Suppressor macrophage treated with lipopolysaccharide for 4 hours (primary cell): ENCODE measurements around the gene MERTK.
A peak's percentile ranks its signal among the peaks of the same experiment; 100 is the strongest.
"Not testable (repeated sequence)": the region's sequence is repeated elsewhere in the genome, so short reads cannot be mapped to it uniquely, and the experiment has no call there.

Experiments
- DNase-seq: peaks from one replicate; pipeline ENCODE4 v3.0.0-alpha.2; 2020

Gene MERTK

DNA sequence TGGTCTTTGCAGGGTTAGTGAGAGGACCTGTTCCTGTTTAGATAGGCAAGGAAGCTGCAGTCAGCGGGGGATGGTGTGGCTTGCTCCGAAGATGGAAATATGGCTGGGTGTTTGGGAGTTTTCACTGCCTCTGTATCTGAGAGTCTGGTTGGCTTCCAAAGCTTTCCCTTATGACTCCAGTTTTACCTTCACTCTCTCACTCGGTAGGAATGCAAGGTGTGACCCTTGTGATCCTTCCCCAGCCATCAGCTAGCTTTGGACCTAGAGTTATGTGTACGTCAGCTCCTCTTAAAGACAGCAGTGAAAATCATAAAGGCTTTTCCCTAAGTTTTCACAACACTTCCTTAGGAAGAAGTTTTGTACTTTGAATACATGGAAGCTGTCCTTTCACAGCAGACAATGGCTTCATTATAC lies 121.2 kb downstream of the MERTK start:
- no peak for DNase-seq

DNA sequence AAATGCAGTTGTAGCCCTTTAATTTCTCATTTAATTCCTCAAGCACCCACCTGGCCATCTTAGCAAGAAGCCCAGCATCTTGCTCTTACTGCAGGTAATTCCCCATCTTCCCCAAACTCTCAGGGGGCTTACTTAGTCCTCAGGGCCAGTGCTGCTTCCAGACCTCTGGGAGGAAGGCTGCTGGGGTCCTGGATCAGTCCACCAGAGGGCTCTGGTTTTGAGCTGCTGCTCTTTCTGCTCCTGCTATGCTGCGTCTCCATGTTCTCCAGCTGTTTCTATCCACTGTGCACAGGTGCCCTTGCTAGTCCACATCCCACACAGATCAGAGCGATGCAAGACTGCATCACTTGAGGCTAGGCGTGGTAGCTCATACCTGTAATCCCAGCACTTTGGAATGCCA lies 122.2 kb downstream of the MERTK start:
- no peak for DNase-seq

GRCh38 chr2:112021290-112021689 lies 122.9 kb downstream of the MERTK start:
- DNase-seq: no peak

DNA sequence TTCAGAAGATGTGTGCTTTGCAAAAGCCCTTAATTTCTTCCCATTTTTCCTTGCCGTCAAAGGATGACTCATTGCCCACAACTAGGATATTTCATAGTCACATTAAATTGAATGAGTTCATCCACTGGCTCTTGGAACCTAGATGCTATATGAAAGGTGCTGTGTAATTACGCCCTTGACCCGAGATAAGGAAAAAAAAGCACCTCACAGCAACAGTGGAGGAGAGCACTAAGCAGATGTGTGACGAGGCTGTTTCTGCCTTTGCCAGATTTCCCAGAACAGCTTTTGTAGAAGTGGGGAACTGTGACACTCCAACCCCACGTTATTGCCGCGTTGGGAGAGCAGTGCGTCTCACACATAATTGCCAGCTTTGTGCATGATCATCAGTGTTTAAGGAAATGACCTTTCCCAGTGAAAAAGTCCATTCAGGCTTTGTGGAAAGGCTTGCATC lies 123.4 kb downstream of the MERTK start:
- DNase-seq: peak; percentile 58

- no peak for DNase-seq
These were observed 125.3 kb downstream of the MERTK start for GRCh38 chr2:112023707-112024106.

DNA sequence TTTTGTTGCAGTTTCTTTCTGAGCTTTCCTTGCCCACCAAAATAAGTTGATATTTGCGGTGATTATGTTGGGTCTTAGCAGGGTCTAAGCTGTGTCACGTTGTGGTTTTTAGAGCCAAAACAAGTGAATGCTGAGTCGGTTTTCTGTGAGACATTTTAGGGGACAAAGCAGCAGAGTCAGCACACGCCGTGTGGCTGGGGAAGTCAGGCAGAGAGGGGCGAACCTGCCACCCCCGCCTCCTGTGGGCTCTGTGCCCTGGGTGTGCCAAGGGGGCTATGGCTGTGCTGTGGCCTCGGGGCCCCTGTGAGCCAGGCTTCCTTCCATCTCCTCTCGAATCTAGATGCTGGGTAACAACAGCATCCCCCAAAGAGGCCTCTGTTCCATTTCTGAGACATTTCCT lies 125.8 kb downstream of the MERTK start:
- DNase-seq: peak; percentile 46

DNA sequence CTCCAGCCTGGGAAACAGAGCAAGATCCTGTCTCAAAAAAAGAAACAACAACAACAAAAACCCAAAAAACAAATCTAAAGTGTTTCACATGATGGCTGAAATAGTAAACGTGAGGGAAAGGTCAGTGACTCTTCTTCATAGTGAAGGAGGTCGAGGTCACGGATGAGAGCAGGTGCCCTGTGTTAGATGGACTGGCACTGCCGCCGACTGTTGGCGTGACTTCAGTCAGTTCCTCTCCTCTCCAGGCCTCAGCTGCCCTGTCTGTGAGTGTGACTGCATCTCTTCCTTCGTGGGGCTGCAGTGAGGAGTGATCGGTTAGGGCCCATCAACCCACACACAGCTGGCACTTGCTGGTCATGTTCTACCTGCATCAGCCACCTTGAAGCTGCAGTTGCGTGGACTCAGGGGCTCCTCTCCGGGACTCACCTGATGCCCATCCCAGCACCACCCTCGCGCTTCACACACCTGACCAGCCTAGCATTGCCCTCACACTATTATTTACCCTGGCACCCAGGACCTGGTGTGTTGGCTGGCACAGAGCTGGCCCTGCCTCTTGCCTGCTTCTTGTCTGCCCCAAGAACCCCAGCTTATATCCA lies 126.6 kb downstream of the MERTK start:
- no peak for DNase-seq

DNA sequence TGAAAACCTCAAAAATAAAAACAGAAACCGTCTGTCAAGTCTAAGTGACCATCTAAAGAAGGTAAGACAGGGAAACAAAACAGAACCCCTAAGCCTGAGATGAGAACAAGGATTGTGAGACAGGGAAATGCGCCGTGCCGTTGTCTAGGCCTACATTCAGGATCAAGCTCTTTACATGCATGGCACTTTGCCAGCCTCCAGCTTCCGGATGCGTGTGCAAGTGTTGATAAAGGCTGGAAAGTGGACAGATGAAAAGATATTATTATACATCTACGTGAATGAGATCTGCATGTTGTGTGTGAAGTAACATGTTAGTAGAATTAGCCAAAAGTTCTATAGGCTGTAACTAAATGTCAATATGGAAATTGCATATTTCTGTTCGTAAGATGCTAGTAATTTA lies 128.1 kb downstream of the MERTK start:
- no peak for DNase-seq

DNA sequence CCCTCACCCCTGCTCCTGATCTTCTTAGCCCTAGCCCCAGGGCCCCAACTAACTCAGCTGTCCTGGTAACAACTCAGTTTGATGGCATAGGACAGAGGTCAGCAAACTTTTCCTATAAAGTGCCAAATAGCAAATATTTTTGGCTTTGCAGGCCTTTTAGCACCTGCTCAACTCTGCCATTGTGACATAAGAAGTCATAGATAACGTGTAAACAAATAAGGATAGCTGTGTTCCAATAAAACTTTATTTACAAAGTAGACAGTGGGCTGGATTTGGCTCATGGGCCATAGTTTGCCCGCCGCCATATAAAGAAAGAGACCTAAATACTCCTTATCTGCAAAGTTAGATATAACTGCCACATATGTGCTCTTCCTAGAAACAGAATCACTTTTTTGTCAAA lies 129.4 kb downstream of the MERTK start:
- no peak for DNase-seq

DNA sequence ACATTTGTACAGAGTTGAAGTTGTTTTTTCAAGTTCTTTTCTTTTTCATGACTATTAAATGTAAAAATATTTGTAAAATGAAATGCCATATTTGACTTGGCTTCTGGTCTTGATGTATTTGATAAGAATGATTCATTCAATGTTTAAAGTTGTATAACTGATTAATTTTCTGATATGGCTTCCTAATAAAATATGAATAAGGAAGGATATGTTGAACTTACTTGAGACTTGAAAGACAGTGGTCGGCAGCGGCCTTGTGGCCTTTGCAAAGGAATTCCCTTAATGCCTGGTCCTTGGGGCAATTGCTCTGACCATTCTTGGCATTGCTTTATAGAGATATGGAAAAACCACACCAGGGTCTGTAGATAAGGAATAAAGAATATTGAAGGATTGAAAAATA lies 130.8 kb downstream of the MERTK start:
- DNase-seq: no peak

GRCh38 chr2:112031473-112032223 lies 133.2 kb downstream of the MERTK start:
- peak; percentile 57 for DNase-seq

DNA sequence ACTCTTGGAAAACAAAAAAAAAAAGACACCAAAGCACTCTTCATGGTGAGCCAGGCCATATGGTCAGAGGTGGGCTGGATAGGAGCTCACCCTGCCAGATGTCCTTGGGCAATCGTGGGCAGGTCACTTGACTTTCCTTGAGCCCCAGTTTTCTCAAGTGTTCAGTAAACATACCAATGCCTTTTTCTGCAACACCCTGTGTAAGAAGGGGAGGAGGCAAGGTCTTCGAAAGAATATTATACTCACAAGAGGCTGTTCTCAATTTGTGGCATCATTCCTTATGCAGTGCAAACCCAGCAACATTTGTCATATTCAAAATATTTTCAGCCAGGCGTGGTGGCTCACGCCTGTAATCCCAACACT lies 133.8 kb downstream of the MERTK start:
- DNase-seq: no peak

DNA sequence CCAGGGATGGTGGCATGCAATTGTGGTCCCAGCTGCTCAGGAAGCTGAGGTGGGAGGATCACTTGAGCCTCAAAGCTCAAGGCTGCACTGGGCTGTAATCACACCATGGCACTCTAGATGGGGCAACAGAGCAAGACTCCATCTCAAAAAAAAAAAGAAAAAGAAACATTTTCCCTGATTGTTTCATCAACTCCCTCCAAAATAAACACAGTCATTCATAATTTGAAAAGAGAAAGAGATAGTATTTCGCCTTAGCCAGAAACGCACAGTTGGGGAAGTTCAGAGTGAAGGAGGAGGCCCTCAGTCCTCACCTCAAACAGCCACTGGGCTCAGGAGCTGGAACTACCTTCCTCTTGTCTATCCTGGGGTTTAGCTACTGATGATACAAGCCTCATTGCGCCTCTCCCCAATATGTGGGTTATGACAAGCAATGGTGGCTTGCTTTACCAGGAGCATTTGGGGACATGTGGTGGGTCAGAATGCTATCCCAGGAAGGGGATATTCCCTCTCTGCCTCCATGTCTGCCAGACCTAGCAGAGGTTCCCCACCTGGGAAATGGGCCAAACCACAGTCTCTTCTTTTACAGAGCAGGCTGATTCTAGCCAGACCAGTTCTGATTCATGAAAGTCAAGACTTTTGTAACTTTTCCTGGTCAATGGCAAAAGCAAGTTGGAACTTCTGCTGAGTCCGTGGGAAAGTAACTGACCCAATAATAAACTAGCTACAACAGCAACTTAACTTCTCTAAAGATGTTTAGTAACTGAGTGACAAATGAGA lies 134.5 kb downstream of the MERTK start:
- DNase-seq: peak; percentile 93

DNA sequence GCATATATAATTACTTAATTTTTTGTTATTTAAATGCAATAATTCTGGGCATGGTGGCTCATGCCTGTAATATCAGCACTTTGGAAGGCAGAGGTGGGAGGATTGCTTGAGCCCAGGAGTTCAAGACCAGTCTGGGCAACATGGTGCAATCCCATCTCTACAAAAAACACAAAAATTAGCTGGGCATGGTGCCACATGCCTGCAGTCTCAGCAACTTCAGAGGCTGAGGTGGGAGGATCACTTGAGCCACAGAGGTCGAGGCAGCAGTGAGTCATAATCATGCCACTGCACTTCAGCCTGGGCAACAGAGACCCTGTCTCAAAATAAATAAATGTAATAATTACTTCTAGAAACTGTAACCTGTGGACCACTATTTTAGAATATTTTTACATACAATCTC lies 135.2 kb downstream of the MERTK start:
- peak; percentile 69 for DNase-seq

DNA sequence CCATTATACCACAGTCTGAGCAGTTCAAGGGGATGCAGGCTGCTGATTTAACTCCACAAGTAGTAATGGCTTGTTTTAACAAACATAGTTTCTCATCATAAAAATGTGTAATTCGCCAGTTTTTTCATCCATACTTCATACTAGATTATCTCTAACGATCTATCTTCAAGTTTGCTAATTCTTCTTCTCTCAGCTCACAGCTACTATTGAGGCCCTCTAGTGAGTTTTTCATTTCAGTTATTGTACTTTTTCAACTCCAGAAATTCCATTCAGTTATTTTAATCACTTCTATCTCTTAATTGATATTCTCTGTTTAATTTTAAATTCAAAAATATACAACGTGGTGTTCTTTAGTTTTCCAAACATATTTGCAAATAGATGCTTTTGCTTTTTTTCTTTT lies 136.5 kb downstream of the MERTK start:
- DNase-seq: no peak

GRCh38 chr2:112035786-112036185 lies 137.4 kb downstream of the MERTK start:
- DNase-seq: no peak

DNA sequence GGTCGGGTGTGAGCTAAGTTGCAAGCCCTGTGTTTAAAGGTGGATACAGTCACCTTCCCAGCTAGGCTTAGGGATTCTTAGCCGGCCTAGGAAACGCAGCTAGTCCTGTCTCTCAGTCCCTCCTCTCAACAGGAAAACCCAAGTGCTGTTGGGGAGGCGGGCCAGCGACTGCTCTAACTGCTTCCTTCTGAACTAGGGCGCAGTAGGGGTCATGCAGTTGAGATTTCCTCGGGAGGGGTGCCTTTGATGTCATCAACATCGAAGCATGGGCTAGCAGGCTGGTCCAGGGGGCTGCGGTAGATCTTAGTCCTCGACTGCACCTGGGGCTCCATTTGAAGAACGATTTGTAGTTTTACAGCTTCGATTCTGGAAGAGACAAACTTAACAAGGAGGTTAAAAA lies 141.1 kb downstream of the MERTK start:
- not testable (repeated sequence) for DNase-seq

DNA sequence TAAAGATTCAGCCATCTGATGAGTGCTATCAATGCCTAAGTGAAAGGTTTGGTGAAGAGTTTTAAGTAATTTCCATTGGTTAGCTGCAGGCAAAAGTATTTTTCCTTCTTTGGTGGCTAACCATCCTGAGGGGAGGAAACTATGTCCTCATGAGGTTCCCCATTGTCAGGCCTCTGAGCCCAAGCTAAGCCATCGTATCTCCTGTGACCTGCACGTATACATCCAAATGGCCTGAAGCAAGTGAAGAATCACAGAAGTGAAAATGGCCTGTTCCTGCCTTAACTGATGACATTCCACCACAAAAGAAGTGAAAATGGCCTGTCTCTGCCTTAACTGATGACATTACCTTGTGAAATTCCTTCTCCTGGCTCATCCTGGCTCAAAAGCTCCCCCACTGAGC lies 141.7 kb downstream of the MERTK start:
- not testable (repeated sequence) for DNase-seq

DNA sequence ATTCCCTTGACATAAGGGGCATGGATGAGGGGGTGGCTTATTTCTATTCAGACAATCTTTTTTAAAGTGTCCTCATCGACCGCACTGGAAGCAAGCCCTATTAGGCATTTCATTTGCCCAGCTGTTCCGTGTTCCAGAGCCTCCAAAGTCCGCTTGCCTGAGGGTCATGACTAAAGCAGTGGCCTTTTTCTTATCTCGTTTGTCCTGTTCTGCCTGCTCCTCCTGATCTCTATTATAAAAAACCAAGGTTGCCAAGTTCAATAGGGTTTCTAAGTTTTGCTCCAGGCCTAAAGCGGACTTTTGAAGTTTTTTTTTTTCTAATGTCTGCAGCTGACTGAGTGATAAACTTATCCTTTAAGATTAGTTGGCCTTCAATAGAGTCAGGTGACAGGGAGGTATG lies 143.1 kb downstream of the MERTK start:
- not testable (repeated sequence) for DNase-seq

DNA sequence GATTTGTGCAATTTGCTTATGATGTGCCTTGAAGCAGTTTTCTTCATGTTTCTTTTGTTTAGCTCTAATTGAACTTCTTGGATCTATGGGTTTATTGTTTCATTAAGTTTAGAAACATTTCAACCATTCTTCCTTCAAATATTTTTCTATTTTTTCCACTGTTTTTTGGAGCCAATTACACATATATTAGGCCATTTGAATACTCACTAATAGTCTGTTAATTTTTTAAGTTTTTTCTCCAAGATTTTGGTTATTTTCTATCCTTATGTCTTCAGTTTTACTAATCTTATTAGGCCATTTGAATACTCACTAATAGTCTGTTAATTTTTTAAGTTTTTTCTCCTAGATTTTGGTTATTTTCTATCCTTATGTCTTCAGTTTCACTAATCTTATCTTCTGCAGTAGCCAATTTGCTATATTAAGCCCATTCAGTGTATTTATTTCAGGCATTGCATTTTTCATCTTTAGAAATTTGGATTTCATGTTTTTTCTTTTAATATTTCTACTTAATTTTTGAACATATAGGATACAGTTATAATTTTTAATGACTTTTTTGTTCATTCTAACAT lies 147.1 kb downstream of the MERTK start:
- DNase-seq: no peak

DNA sequence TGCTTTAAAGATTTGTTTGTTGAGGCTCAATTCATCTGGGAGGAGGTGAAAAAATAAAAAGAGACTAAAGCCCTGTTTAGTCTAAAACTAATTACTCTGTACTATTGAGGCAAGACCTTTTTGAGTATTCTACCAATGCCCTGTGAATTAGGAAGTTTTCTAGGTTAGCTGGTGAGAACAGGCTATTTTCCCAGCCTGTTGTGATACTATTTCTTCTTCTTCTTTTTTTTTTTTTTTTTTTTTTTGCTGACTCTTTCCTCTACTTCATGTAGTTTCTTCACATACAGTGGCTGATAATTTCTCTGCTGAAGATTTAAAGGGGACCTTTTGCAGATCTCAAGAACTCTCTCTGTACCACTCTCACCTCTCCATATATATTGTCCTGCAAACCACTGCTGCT lies 147.8 kb downstream of the MERTK start:
- DNase-seq: peak; percentile 25

DNA sequence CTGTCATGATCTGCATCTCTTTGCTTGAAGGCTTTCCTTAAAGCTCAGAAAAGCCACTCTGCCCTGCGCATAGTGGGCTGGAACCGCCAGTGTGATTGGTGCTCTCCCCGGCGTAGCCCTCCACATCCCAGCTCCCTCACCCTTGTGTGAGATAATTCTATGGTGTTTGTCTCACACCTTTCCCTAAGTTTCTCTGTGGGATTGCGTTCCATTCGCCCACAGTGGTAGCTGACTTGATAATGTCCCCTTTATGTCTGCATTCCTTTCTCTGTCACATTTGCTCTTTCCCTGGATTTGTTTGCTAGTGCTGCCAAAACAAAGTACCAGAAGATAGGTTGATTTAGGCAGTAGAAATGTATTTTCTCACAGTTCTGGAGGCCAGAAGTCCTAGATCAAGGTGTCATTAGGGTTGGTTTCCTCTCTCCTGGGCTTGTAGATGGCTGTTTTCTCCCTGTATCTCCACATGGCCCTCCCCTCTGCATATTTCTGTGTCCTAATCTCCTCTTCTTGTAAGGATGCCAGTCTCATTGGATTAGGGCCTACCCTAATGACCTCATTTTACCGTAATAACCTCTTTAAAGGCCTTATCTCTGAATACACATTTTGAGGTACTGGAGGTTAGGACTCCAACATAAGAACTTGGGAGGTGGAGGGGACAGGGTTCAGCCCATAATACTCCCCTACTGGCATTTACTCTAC lies 149.3 kb downstream of the MERTK start:
- no peak for DNase-seq

DNA sequence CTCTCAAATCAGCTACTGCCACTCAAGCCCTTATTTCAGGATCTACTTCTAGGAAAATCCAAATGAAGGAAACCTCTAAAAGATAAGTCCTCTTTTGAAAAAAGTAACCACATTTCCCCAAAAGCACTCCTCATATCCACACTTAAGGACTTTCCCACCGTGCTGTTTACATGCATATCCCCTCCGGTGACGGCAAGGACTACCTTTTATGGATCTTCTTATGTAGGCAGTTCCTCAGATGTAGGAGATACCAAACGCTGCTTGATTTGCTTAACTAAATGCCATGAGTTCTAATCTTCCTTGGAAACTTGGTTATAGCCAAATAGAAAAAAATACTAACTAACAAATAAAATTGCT lies 149.8 kb downstream of the MERTK start:
- no peak for DNase-seq
